ENCODE results near the gene ZMYND8.

DNA sequence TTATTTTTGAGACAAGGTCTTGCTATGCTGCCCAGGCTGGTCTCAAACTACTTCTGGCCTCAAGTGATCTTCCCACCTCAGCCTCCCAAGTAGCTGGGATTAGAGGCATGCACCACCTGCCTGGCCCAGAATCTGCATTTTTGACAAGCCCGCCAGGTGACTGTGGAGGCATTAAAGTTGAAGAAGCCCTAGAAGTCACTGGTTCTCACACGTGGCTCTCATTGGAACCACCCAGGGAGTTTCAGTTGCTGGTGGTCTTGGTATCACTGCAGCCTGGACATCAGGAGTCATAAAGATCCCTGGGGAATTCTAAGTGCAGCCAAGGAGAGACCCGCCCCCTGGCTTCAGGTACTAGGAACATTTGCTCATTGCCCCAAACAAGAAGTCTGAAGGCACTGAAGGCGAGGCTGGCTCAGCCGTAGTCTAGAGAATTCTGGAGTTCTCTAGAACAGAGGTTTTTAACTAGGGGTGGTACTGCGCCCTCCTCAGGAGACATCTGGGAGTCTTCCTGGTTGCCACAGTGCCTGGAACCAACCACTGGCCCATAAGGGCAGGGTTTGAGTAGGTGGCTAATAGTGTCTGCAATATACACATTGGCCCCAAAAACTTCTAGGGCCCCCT, 182.8 kb downstream of the ZMYND8 start:
- TF ChIP-seq, protein P1, sequence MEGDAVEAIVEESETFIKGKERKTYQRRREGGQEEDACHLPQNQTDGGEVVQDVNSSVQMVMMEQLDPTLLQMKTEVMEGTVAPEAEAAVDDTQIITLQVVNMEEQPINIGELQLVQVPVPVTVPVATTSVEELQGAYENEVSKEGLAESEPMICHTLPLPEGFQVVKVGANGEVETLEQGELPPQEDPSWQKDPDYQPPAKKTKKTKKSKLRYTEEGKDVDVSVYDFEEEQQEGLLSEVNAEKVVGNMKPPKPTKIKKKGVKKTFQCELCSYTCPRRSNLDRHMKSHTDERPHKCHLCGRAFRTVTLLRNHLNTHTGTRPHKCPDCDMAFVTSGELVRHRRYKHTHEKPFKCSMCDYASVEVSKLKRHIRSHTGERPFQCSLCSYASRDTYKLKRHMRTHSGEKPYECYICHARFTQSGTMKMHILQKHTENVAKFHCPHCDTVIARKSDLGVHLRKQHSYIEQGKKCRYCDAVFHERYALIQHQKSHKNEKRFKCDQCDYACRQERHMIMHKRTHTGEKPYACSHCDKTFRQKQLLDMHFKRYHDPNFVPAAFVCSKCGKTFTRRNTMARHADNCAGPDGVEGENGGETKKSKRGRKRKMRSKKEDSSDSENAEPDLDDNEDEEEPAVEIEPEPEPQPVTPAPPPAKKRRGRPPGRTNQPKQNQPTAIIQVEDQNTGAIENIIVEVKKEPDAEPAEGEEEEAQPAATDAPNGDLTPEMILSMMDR (IDR thresholded peaks at IDR 0.05; ENCODE audit: low read length): no peak
- TF ChIP-seq EZH2 (IDR thresholded peaks at IDR 0.05; ENCODE audit: borderline replicate concordance, low read length): no peak

Measured in OCI-LY1 (cell line).